ENCODE results near the gene SLCO2B1. TPM values are rescaled to one million over a fixed set of nuclear protein-coding genes. Genes with fewer than 3 reads are reported as not detected.

SLCO2B1 gene
- total RNA-seq, 1 donor from 2014 or later: 9.4 TPM

GRCh38 chr11:75190652-75191329, 39.9 kb downstream of the SLCO2B1 start:
- Histone ChIP-seq H3K4me1 (ENCODE audit: control insufficient read depth in 3 of 3, insufficient read depth in 3 of 3, low read length in 3 of 3) (peaks cover 17 to 29% (median 21%) of the 10 kb centered on the region in 3 donors), H3K9ac (ENCODE audit: low read depth in 1 of 3, low read length in 3 of 3) (no peak overlapping the region), H3K4me3 (ENCODE audit: low read length in 3 of 3) (no peak overlapping the region), H3K27ac (ENCODE audit: low read depth, low read length) (no peak overlapping the region), H3K9me3 (ENCODE audit: control insufficient read depth in 3 of 3, low read length in 3 of 3) (no peaks in the 10 kb centered on the region), H3K27me3 (ENCODE audit: control insufficient read depth in 3 of 3, insufficient read depth in 3 of 3, low read length in 3 of 3) (peaks cover 0 to 4% (median 0%) of the 10 kb centered on the region in 3 donors), H3K36me3 (ENCODE audit: control insufficient read depth in 3 of 3, insufficient read depth in 3 of 3, low read length in 3 of 3) (no peaks in the 10 kb centered on the region)

GRCh38 chr11:75191330-75191717, 40.4 kb downstream of the SLCO2B1 start:
- no peak overlapping the region for H3K4me3 ChIP-seq (ENCODE audit: low read length in 3 of 3)
- no peak overlapping the region for H3K27ac ChIP-seq (ENCODE audit: low read depth, low read length)
- H3K36me3 ChIP-seq (ENCODE audit: control insufficient read depth in 3 of 3, insufficient read depth in 3 of 3, low read length in 3 of 3): no peaks in the 10 kb centered on the region
- H3K27me3 ChIP-seq (ENCODE audit: control insufficient read depth in 3 of 3, insufficient read depth in 3 of 3, low read length in 3 of 3): peaks cover 0 to 4% (median 0%) of the 10 kb centered on the region in 3 donors
- no peaks in the 10 kb centered on the region for H3K9me3 ChIP-seq (ENCODE audit: control insufficient read depth in 3 of 3, low read length in 3 of 3)
- H3K4me1 ChIP-seq (ENCODE audit: control insufficient read depth in 3 of 3, insufficient read depth in 3 of 3, low read length in 3 of 3): peaks cover 19 to 29% (median 22%) of the 10 kb centered on the region in 3 donors
- no peak overlapping the region for H3K9ac ChIP-seq (ENCODE audit: low read depth in 1 of 3, low read length in 3 of 3)

- H3K9me3 ChIP-seq (ENCODE audit: control insufficient read depth in 3 of 3, low read length in 3 of 3): no peaks in the 10 kb centered on the region
- no peak overlapping the region for H3K4me3 ChIP-seq (ENCODE audit: low read length in 3 of 3)
- H3K27ac ChIP-seq (ENCODE audit: low read depth, low read length): no peak overlapping the region
- peaks cover 19 to 29% (median 22%) of the 10 kb centered on the region in 3 donors for H3K4me1 ChIP-seq (ENCODE audit: control insufficient read depth in 3 of 3, insufficient read depth in 3 of 3, low read length in 3 of 3)
- peaks cover 0 to 4% (median 0%) of the 10 kb centered on the region in 3 donors for H3K27me3 ChIP-seq (ENCODE audit: control insufficient read depth in 3 of 3, insufficient read depth in 3 of 3, low read length in 3 of 3)
- no peaks in the 10 kb centered on the region for H3K36me3 ChIP-seq (ENCODE audit: control insufficient read depth in 3 of 3, insufficient read depth in 3 of 3, low read length in 3 of 3)
- no peak overlapping the region for H3K9ac ChIP-seq (ENCODE audit: low read depth in 1 of 3, low read length in 3 of 3)
Measured at GRCh38 chr11:75193271-75193670, 42.4 kb downstream of the SLCO2B1 start.

- H3K36me3 ChIP-seq (ENCODE audit: control insufficient read depth in 3 of 3, insufficient read depth in 3 of 3, low read length in 3 of 3): no peaks in the 10 kb centered on the region
- H3K9me3 ChIP-seq (ENCODE audit: control insufficient read depth in 3 of 3, low read length in 3 of 3): no peaks in the 10 kb centered on the region
- H3K4me1 ChIP-seq (ENCODE audit: control insufficient read depth in 3 of 3, insufficient read depth in 3 of 3, low read length in 3 of 3): peaks cover 19 to 29% (median 22%) of the 10 kb centered on the region in 3 donors
- peaks cover 0 to 4% (median 0%) of the 10 kb centered on the region in 3 donors for H3K27me3 ChIP-seq (ENCODE audit: control insufficient read depth in 3 of 3, insufficient read depth in 3 of 3, low read length in 3 of 3)
- H3K9ac ChIP-seq (ENCODE audit: low read depth in 1 of 3, low read length in 3 of 3): no peak overlapping the region
- no peak overlapping the region for H3K4me3 ChIP-seq (ENCODE audit: low read length in 3 of 3)
- no peak overlapping the region for H3K27ac ChIP-seq (ENCODE audit: low read depth, low read length)
Measured at GRCh38 chr11:75193711-75194110, 42.8 kb downstream of the SLCO2B1 start.

- H3K4me1 ChIP-seq (ENCODE audit: control insufficient read depth in 3 of 3, insufficient read depth in 3 of 3, low read length in 3 of 3): peaks cover 19 to 29% (median 22%) of the 10 kb centered on the region in 3 donors
- no peak overlapping the region for H3K27ac ChIP-seq (ENCODE audit: low read depth, low read length)
- peaks cover 0 to 4% (median 0%) of the 10 kb centered on the region in 3 donors for H3K27me3 ChIP-seq (ENCODE audit: control insufficient read depth in 3 of 3, insufficient read depth in 3 of 3, low read length in 3 of 3)
- H3K36me3 ChIP-seq (ENCODE audit: control insufficient read depth in 3 of 3, insufficient read depth in 3 of 3, low read length in 3 of 3): no peaks in the 10 kb centered on the region
- no peak overlapping the region for H3K9ac ChIP-seq (ENCODE audit: low read depth in 1 of 3, low read length in 3 of 3)
- no peak overlapping the region for H3K4me3 ChIP-seq (ENCODE audit: low read length in 3 of 3)
- no peaks in the 10 kb centered on the region for H3K9me3 ChIP-seq (ENCODE audit: control insufficient read depth in 3 of 3, low read length in 3 of 3)
Measured at GRCh38 chr11:75194147-75194546, 43.2 kb downstream of the SLCO2B1 start.

- Histone ChIP-seq H3K4me1 (ENCODE audit: control insufficient read depth in 3 of 3, insufficient read depth in 3 of 3, low read length in 3 of 3) (peaks cover 16 to 26% (median 19%) of the 10 kb centered on the region in 3 donors), H3K9ac (ENCODE audit: low read depth in 1 of 3, low read length in 3 of 3) (peak overlapping the region in 1 of 3 donors; percentile 16), H3K27ac (ENCODE audit: low read depth, low read length) (no peak overlapping the region), H3K4me3 (ENCODE audit: low read length in 3 of 3) (no peak overlapping the region), H3K27me3 (ENCODE audit: control insufficient read depth in 3 of 3, insufficient read depth in 3 of 3, low read length in 3 of 3) (peaks cover 0 to 4% (median 0%) of the 10 kb centered on the region in 3 donors), H3K36me3 (ENCODE audit: control insufficient read depth in 3 of 3, insufficient read depth in 3 of 3, low read length in 3 of 3) (no peaks in the 10 kb centered on the region), H3K9me3 (ENCODE audit: control insufficient read depth in 3 of 3, low read length in 3 of 3) (no peaks in the 10 kb centered on the region)
Measured at GRCh38 chr11:75195167-75195962, 44.5 kb downstream of the SLCO2B1 start.

GRCh38 chr11:75196426-75196825, 45.5 kb downstream of the SLCO2B1 start:
- no peak overlapping the region for H3K4me3 ChIP-seq (ENCODE audit: low read length in 3 of 3)
- peaks cover 0 to 2% (median 0%) of the 10 kb centered on the region in 3 donors for H3K36me3 ChIP-seq (ENCODE audit: control insufficient read depth in 3 of 3, insufficient read depth in 3 of 3, low read length in 3 of 3)
- H3K27ac ChIP-seq (ENCODE audit: low read depth, low read length): no peak overlapping the region
- peaks cover 0 to 4% (median 0%) of the 10 kb centered on the region in 3 donors for H3K27me3 ChIP-seq (ENCODE audit: control insufficient read depth in 3 of 3, insufficient read depth in 3 of 3, low read length in 3 of 3)
- H3K9ac ChIP-seq (ENCODE audit: low read depth in 1 of 3, low read length in 3 of 3): no peak overlapping the region
- peaks cover 5 to 16% (median 12%) of the 10 kb centered on the region in 3 donors for H3K4me1 ChIP-seq (ENCODE audit: control insufficient read depth in 3 of 3, insufficient read depth in 3 of 3, low read length in 3 of 3)
- H3K9me3 ChIP-seq (ENCODE audit: control insufficient read depth in 3 of 3, low read length in 3 of 3): no peaks in the 10 kb centered on the region

- H3K4me3 ChIP-seq (ENCODE audit: low read length in 3 of 3): no peak overlapping the region
- H3K27me3 ChIP-seq (ENCODE audit: control insufficient read depth in 3 of 3, insufficient read depth in 3 of 3, low read length in 3 of 3): peaks cover 0 to 4% (median 0%) of the 10 kb centered on the region in 3 donors
- H3K4me1 ChIP-seq (ENCODE audit: control insufficient read depth in 3 of 3, insufficient read depth in 3 of 3, low read length in 3 of 3): peaks cover 5 to 15% (median 12%) of the 10 kb centered on the region in 3 donors
- peaks cover 0 to 2% (median 0%) of the 10 kb centered on the region in 3 donors for H3K36me3 ChIP-seq (ENCODE audit: control insufficient read depth in 3 of 3, insufficient read depth in 3 of 3, low read length in 3 of 3)
- no peak overlapping the region for H3K9ac ChIP-seq (ENCODE audit: low read depth in 1 of 3, low read length in 3 of 3)
- no peaks in the 10 kb centered on the region for H3K9me3 ChIP-seq (ENCODE audit: control insufficient read depth in 3 of 3, low read length in 3 of 3)
- no peak overlapping the region for H3K27ac ChIP-seq (ENCODE audit: low read depth, low read length)
Measured at GRCh38 chr11:75197512-75198277, 46.8 kb downstream of the SLCO2B1 start.

- Histone ChIP-seq H3K27ac (ENCODE audit: low read depth, low read length) (no peak overlapping the region), H3K9ac (ENCODE audit: low read depth in 1 of 3, low read length in 3 of 3) (no peak overlapping the region), H3K36me3 (ENCODE audit: control insufficient read depth in 3 of 3, insufficient read depth in 3 of 3, low read length in 3 of 3) (peaks cover 0 to 2% (median 0%) of the 10 kb centered on the region in 3 donors), H3K27me3 (ENCODE audit: control insufficient read depth in 3 of 3, insufficient read depth in 3 of 3, low read length in 3 of 3) (peaks cover 0 to 4% (median 0%) of the 10 kb centered on the region in 3 donors), H3K9me3 (ENCODE audit: control insufficient read depth in 3 of 3, low read length in 3 of 3) (no peaks in the 10 kb centered on the region), H3K4me1 (ENCODE audit: control insufficient read depth in 3 of 3, insufficient read depth in 3 of 3, low read length in 3 of 3) (peaks cover 5 to 15% (median 12%) of the 10 kb centered on the region in 3 donors), H3K4me3 (ENCODE audit: low read length in 3 of 3) (no peak overlapping the region)
Measured at GRCh38 chr11:75198278-75198973, 47.5 kb downstream of the SLCO2B1 start.
